GM21447 (cell line): Measurements from ENCODE around the gene ABLIM1.

Experiments used
- ATAC-seq: cut with Tn5 transposase; IDR thresholded peaks from one replicate; pipeline ENCODE4 v1.9.1; 2021; ENCODE audit not compliant: unreplicated experiment

The ABLIM1 gene

GRCh38 chr10:114397651-114398145 lies 260.4 kb downstream of the ABLIM1 start:
- ATAC-seq, result no peak

GRCh38 chr10:114396464-114396863 lies 261.6 kb downstream of the ABLIM1 start:
- no peak for ATAC-seq

GRCh38 chr10:114395366-114396022 lies 262.6 kb downstream of the ABLIM1 start:
- ATAC-seq, result no peak

GRCh38 chr10:114394531-114394930 lies 263.5 kb downstream of the ABLIM1 start:
- ATAC-seq, result no peak

GRCh38 chr10:114393886-114394285 lies 264.2 kb downstream of the ABLIM1 start:
- no peak for ATAC-seq

- ATAC-seq, result no peak
These were observed 264.6 kb downstream of the ABLIM1 start for GRCh38 chr10:114393482-114393881.

GRCh38 chr10:114392112-114392835 lies 265.8 kb downstream of the ABLIM1 start:
- no peak for ATAC-seq

- no peak for ATAC-seq
These were observed 266.5 kb downstream of the ABLIM1 start for GRCh38 chr10:114391599-114391998.

GRCh38 chr10:114389426-114389825 lies 268.6 kb downstream of the ABLIM1 start:
- no peak for ATAC-seq

GRCh38 chr10:114388275-114388674 lies 269.8 kb downstream of the ABLIM1 start:
- peak; percentile 61 for ATAC-seq

GRCh38 chr10:114387784-114388183 lies 270.3 kb downstream of the ABLIM1 start:
- no peak for ATAC-seq

- no peak for ATAC-seq
These were observed 271.6 kb downstream of the ABLIM1 start for GRCh38 chr10:114386452-114386851.

- ATAC-seq, result no peak
These were observed 272.5 kb downstream of the ABLIM1 start for GRCh38 chr10:114385557-114385956.

GRCh38 chr10:114384601-114385000 lies 273.5 kb downstream of the ABLIM1 start:
- ATAC-seq, result no peak

- ATAC-seq, result no peak
These were observed 273.9 kb downstream of the ABLIM1 start for GRCh38 chr10:114384181-114384580.
